HEK293 (cell line): ENCODE data around the gene ASPSCR1.

ENCODE experiments used
- ATF2 ChIP-seq: fragments of 450-650 bp; formaldehyde crosslinking; IDR thresholded peaks from 2 replicates; pipeline ENCODE4 v1.5.1; 2016; ENCODE audit warnings: missing biosample characterization, missing genetic modification characterization, low read depth
- CTCF ChIP-seq: fragments of 450-650 bp; formaldehyde crosslinking; IDR thresholded peaks from 2 replicates; pipeline ENCODE4 v1.5.1; 2016; ENCODE audit warnings: missing biosample characterization, missing genetic modification characterization
- KLF1 ChIP-seq: fragments of 450-650 bp; formaldehyde crosslinking; IDR thresholded peaks from 2 replicates; pipeline ENCODE4 v1.5.1; 2016; ENCODE audit warnings: missing biosample characterization, missing genetic modification characterization
- REST ChIP-seq: fragments of 450-650 bp; formaldehyde crosslinking; IDR thresholded peaks from 2 replicates; pipeline ENCODE4 v1.5.1; 2016; ENCODE audit warnings: missing biosample characterization, missing genetic modification characterization
- SP2 ChIP-seq: fragments of 450-650 bp; formaldehyde crosslinking; IDR thresholded peaks from 2 replicates; pipeline ENCODE4 v1.5.1; 2016; ENCODE audit warnings: missing biosample characterization, missing genetic modification characterization
- ZBTB1 ChIP-seq: fragments of 450-650 bp; formaldehyde crosslinking; IDR thresholded peaks from 2 replicates; pipeline ENCODE4 v1.5.1; 2016; ENCODE audit warnings: missing biosample characterization, missing genetic modification characterization
- ZBTB17 ChIP-seq: fragments of 450-650 bp; formaldehyde crosslinking; IDR thresholded peaks from 2 replicates; pipeline ENCODE4 v1.5.1; 2016; ENCODE audit warnings: missing biosample characterization, missing genetic modification characterization
- ZBTB6 ChIP-seq: fragments of 450-650 bp; formaldehyde crosslinking; IDR thresholded peaks from 2 replicates; pipeline ENCODE4 v1.5.1; 2017; ENCODE audit warnings: missing biosample characterization, missing genetic modification characterization
- ZNF10 ChIP-seq: fragments of 450-650 bp; formaldehyde crosslinking; IDR thresholded peaks from 2 replicates; pipeline ENCODE4 v1.5.1; 2017; ENCODE audit warnings: missing biosample characterization, missing genetic modification characterization
- ZNF138 ChIP-seq: fragments of 450-650 bp; formaldehyde crosslinking; IDR thresholded peaks from 2 replicates; pipeline ENCODE4 v1.5.1; 2016; ENCODE audit warnings: missing biosample characterization, missing genetic modification characterization, borderline replicate concordance
- ZNF221 ChIP-seq: fragments of 450-650 bp; formaldehyde crosslinking; IDR thresholded peaks from 2 replicates; pipeline ENCODE4 v1.5.1; 2017; ENCODE audit warnings: missing biosample characterization, missing genetic modification characterization, borderline replicate concordance
- ZNF768 ChIP-seq: fragments of 450-650 bp; formaldehyde crosslinking; IDR thresholded peaks from 2 replicates; pipeline ENCODE4 v1.5.1; 2018; ENCODE audit warnings: missing biosample characterization, mild to moderate bottlenecking, missing genetic modification characterization

- no peak for TF ChIP-seq CTCF (tag by site-specific recombination)
- no peak for TF ChIP-seq ZNF768 (tag by site-specific recombination)
- no peak for TF ChIP-seq ZBTB1 (tag by site-specific recombination)
- no peak for TF ChIP-seq REST (tag by site-specific recombination)
- TF ChIP-seq ZNF10 (tag by site-specific recombination) = no peak
- no peak for TF ChIP-seq SP2 (tag by site-specific recombination)
- no peak for TF ChIP-seq ZBTB6 (tag by site-specific recombination)
- no peak for TF ChIP-seq ZNF138 (tag by site-specific recombination)
- TF ChIP-seq ZBTB17 (tag by site-specific recombination) = no peak
- TF ChIP-seq KLF1 (tag by site-specific recombination) = no peak
- TF ChIP-seq ZNF221 = no peak
- no peak for TF ChIP-seq ATF2
These were observed 29.7 kb downstream of the ASPSCR1 start for GRCh38 chr17:82007228-82007494.
